ENCODE measurements around the gene FAM76A. TPM values are rescaled to one million over a fixed set of nuclear protein-coding genes. Genes with fewer than 3 reads are reported as not detected.
"Not testable (repeated sequence)": the region's sequence is repeated elsewhere in the genome, so short reads cannot be mapped to it uniquely, and the experiment has no call there.

Gene FAM76A
- total RNA-seq, 1 donor from 2014 or later, result 33.4 TPM

GRCh38 chr1:27774654-27775053 is 48.9 kb downstream of the FAM76A start:
- no peak for DNase-seq (ENCODE audit: low read depth)

- not testable (repeated sequence) for DNase-seq (ENCODE audit: low read depth)
These were observed 49.6 kb downstream of the FAM76A start for GRCh38 chr1:27775336-27775735.

- not testable (repeated sequence) for DNase-seq (ENCODE audit: low read depth)
These were observed 50.5 kb downstream of the FAM76A start for GRCh38 chr1:27776276-27776675.

- DNase-seq (ENCODE audit: low read depth), result no peak
These were observed 52.3 kb downstream of the FAM76A start for GRCh38 chr1:27778056-27778455.

- DNase-seq (ENCODE audit: low read depth), result no peak
These were observed 53.4 kb downstream of the FAM76A start for GRCh38 chr1:27779122-27779521.

GRCh38 chr1:27782950-27783349 is 57.2 kb downstream of the FAM76A start:
- no peak for DNase-seq (ENCODE audit: low read depth)

- DNase-seq (ENCODE audit: low read depth), result no peak
These were observed 58.9 kb downstream of the FAM76A start for GRCh38 chr1:27784700-27785099.

GRCh38 chr1:27785781-27786455 is 60.2 kb downstream of the FAM76A start:
- no peak for DNase-seq (ENCODE audit: low read depth)

- peak; percentile 26 for DNase-seq (ENCODE audit: low read depth)
These were observed 62.1 kb downstream of the FAM76A start for GRCh38 chr1:27787895-27788294.

GRCh38 chr1:27789540-27790041 is 63.8 kb downstream of the FAM76A start:
- peak; percentile 82 for DNase-seq (ENCODE audit: low read depth)

- DNase-seq (ENCODE audit: low read depth), result not testable (repeated sequence)
These were observed 64.5 kb downstream of the FAM76A start for GRCh38 chr1:27790270-27790669.

- no peak for DNase-seq (ENCODE audit: low read depth)
These were observed 69.8 kb downstream of the FAM76A start for GRCh38 chr1:27795601-27796000.

GRCh38 chr1:27804791-27805190 is 79.0 kb downstream of the FAM76A start:
- no peak for DNase-seq (ENCODE audit: low read depth)

- DNase-seq (ENCODE audit: low read depth), result no peak
These were observed 81.0 kb downstream of the FAM76A start for GRCh38 chr1:27806758-27807157.

- no peak for DNase-seq (ENCODE audit: low read depth)
These were observed 81.6 kb downstream of the FAM76A start for GRCh38 chr1:27807385-27807784.

GRCh38 chr1:27808131-27808530 is 82.4 kb downstream of the FAM76A start:
- DNase-seq (ENCODE audit: low read depth), result not testable (repeated sequence)

GRCh38 chr1:27809883-27810282 is 84.1 kb downstream of the FAM76A start:
- DNase-seq (ENCODE audit: low read depth), result no peak

GRCh38 chr1:27811741-27812500 is 86.2 kb downstream of the FAM76A start:
- no peak for DNase-seq (ENCODE audit: low read depth)
